ENCODE measurements around the gene MYLK. TPM values are rescaled to one million over a fixed set of nuclear protein-coding genes. Genes with fewer than 3 reads are reported as not detected.

The MYLK gene
- total and polyA plus RNA-seq, 9 of the 15 experiments (the other 6 are each of a cell fraction or from before 2014, with no cell fraction given) = 0.11 to 0.53 (median 0.18) TPM; not detected in 2

GRCh38 chr3:123618076-123618708 is 265.9 kb downstream of the MYLK start (continued):
- peak; percentile 46; the same call in 1 of the 2 replicates for TF ChIP-seq ZEB2 (IDR thresholded peaks at IDR 0.05)
- TF ChIP-seq L3MBTL2 (IDR thresholded peaks at IDR 0.05) = 0 out of 2 replicates have a peak, but pooled peaks have one; percentile 19
- no peak for TF ChIP-seq NCOA2 (IDR thresholded peaks at IDR 0.05; ENCODE audit: partially characterized antibody in 2 of 2)
- TF ChIP-seq WHSC1 (IDR thresholded peaks at IDR 0.05; ENCODE audit: low read length) = no peak
- TF ChIP-seq SMAD4 (CRISPR knock-in tag; conservative IDR thresholded peaks at IDR 0.05) = 0 out of 2 replicates have a peak, but pooled peaks have one; percentile 32
- TF ChIP-seq HDGF (IDR thresholded peaks at IDR 0.05) = no peak
- TF ChIP-seq RBM39 (optimal IDR thresholded peaks at IDR 0.05; ENCODE audit: low read depth, low read length) = no peak
- no peak for TF ChIP-seq NR1H2 (CRISPR knock-in tag; IDR thresholded peaks at IDR 0.05)
- no peak for TF ChIP-seq ZNF146 (CRISPR knock-in tag; IDR thresholded peaks at IDR 0.05; ENCODE audit: unreplicated experiment)
- 0 out of 2 replicates have a peak, but pooled peaks have one; percentile 12 for TF ChIP-seq ESRRA (IDR thresholded peaks at IDR 0.05; ENCODE audit: borderline replicate concordance, low read depth)
- no peak for TF ChIP-seq ZBTB12 (CRISPR knock-in tag; IDR thresholded peaks at IDR 0.05)
- TF ChIP-seq FOS (IDR thresholded peaks at IDR 0.05; ENCODE audit: extremely low read depth, insufficient read length) = no peak
- TF ChIP-seq TRIM24 (IDR thresholded peaks at IDR 0.05) = peak in 1 of 2 experiments; percentile 32; a peak in 1 of 4 replicates
- 0 out of 2 replicates have a peak, but pooled peaks have one; percentile 15 for TF ChIP-seq ETV1 (tag; conservative IDR thresholded peaks at IDR 0.05; ENCODE audit: low read depth)
- TF ChIP-seq CXXC5 (CRISPR knock-in tag; IDR thresholded peaks at IDR 0.05) = peak; percentile 24; the same call in 1 of the 2 replicates
- peak; percentile 63; the same call in 1 of the 2 replicates for TF ChIP-seq CEBPG (CRISPR knock-in tag; IDR thresholded peaks at IDR 0.05)
- peak in 1 of 2 experiments; percentile 57; a peak in 2 of 4 replicates for TF ChIP-seq CEBPG (tag; conservative IDR thresholded peaks at IDR 0.05 in 1 of 2, IDR thresholded peaks at IDR 0.05 in 1 of 2)
- no peak for TF ChIP-seq ZNF512 (tag; IDR thresholded peaks at IDR 0.05)
- TF ChIP-seq ARID1B (IDR thresholded peaks at IDR 0.05) = no peak

Data from K562 (cell line).